ENCODE measurements around the gene CBFA2T3. TPM values are rescaled to one million over a fixed set of nuclear protein-coding genes. Genes with fewer than 3 reads are reported as not detected.

The CBFA2T3 gene
- polyA plus RNA-seq, 1 experiment, result not detected

- ChIA-PET CTCF (interaction anchor here (0.7 kb wide), 1 partner anchor 10 kb away, joined by 3 read pairs; no protein-coding TSS in a partner anchor), POLR2A (no interaction called here)
- peaks cover 10% of the 10 kb centered on the region for H3K36me3 ChIP-seq (ENCODE audit: control insufficient read depth, insufficient read depth, low read length)
- no peak for TF ChIP-seq CTCF (IDR thresholded peaks at IDR 0.05; ENCODE audit: insufficient read depth, low read depth, low read length)
- no peak overlapping the region for H3K4me3 ChIP-seq (ENCODE audit: low read depth, low read length)
- DNase-seq (ENCODE audit: low read depth), result no peak
- H3K27me3 ChIP-seq (ENCODE audit: control insufficient read depth, insufficient read depth, low read length), result no peaks in the 10 kb centered on the region
Measured at GRCh38 chr16:88825146-88825545, 151.9 kb downstream of the CBFA2T3 start.

Other genes with a start within 250 kb of the CBFA2T3 start
- 58.1 and 139 TPM in 2 replicates for gene PIEZO1, start 192.0 kb downstream of the CBFA2T3 start, polyA plus RNA-seq (2011; rRNA removed)
- 2.2 and 2.4 TPM in 2 replicates for gene CDT1, start 173.4 kb downstream of the CBFA2T3 start, polyA plus RNA-seq (2011; rRNA removed)
- gene APRT, start 165.3 kb downstream of the CBFA2T3 start, polyA plus RNA-seq (2011; rRNA removed), result 102 and 152 TPM in 2 replicates
- 6.3 and 9.7 TPM in 2 replicates for gene GALNS, start 120.3 kb downstream of the CBFA2T3 start, polyA plus RNA-seq (2011; rRNA removed)
- 84.8 and 116 TPM in 2 replicates for gene TRAPPC2L, start 120.1 kb downstream of the CBFA2T3 start, polyA plus RNA-seq (2011; rRNA removed)
- not detected in 2 replicates for gene PABPN1L, start 110.5 kb downstream of the CBFA2T3 start, polyA plus RNA-seq (2011; rRNA removed)
- gene ACSF3, start 116.6 kb upstream of the CBFA2T3 start, polyA plus RNA-seq (2011; rRNA removed), result 10.3 and 12.5 TPM in 2 replicates
- gene CDH15, start 194.5 kb upstream of the CBFA2T3 start, polyA plus RNA-seq (2011; rRNA removed), result 0.04 and 0.07 TPM in 2 replicates
- gene SLC22A31, start 223.3 kb upstream of the CBFA2T3 start, polyA plus RNA-seq (2011; rRNA removed), result 0.11 and 0.12 TPM in 2 replicates
- gene ZNF778, start 240.5 kb upstream of the CBFA2T3 start, polyA plus RNA-seq (2011; rRNA removed), result 5.5 and 5.9 TPM in 2 replicates

All from BJ (cell line).